GM12891 (cell line): Measurements from ENCODE around the gene CHST7.

Experiments used
- POLR2A ChIP-seq: IDR thresholded peaks from 2 replicates; pipeline ENCODE4 v1.6.1; 2011; ENCODE audit warnings: low read depth, low read length, control low read depth
- POLR2AphosphoS5 ChIP-seq: IDR thresholded peaks from 2 replicates; pipeline ENCODE4 v1.6.1; 2011; ENCODE audit warnings: low read depth, low read length, control low read depth

GRCh38 chrX:46607916-46608315 is 34.4 kb downstream of the CHST7 start:
- no peak for TF ChIP-seq POLR2A
- TF ChIP-seq POLR2AphosphoS5: peak; percentile 27; the same call in 1 of the 2 replicates
